ES-I3 (cell line): ENCODE measurements around the gene GPR183.
"Not testable (repeated sequence)": the region's sequence is repeated elsewhere in the genome, so short reads cannot be mapped to it uniquely, and the experiment has no call there.

Experiments
- H3K36me3 ChIP-seq: 2 replicates; pipeline ENCODE4 v1.6.1; 2013; ENCODE audit warnings: mild to moderate bottlenecking, low read length, control low read depth, moderate library complexity; ENCODE audit not compliant: insufficient read depth
- H3K4me1 ChIP-seq: 2 replicates; pipeline ENCODE4 v1.6.1; 2013; ENCODE audit warnings: mild to moderate bottlenecking, control low read depth, low read length; ENCODE audit not compliant: insufficient read depth
- H3K9ac ChIP-seq: 2 replicates; pipeline ENCODE4 v1.6.1; 2013; ENCODE audit warnings: low read depth, mild to moderate bottlenecking, low read length, moderate library complexity
- H3K9me3 ChIP-seq: 2 replicates; pipeline ENCODE4 v1.6.1; 2013; ENCODE audit warnings: mild to moderate bottlenecking, low read length, moderate library complexity; ENCODE audit not compliant: control insufficient read depth, insufficient read depth

Gene GPR183

GRCh38 chr13:99256283-99256682 is 50.9 kb downstream of the GPR183 start:
- H3K4me1 ChIP-seq, result peaks cover 8% of the 10 kb centered on the region
- H3K9ac ChIP-seq, result no peak overlapping the region
- peaks cover 4% of the 10 kb centered on the region; the same call in 1 of the 2 replicates for H3K36me3 ChIP-seq
- no peaks in the 10 kb centered on the region for H3K9me3 ChIP-seq

GRCh38 chr13:99255271-99255670 is 51.9 kb downstream of the GPR183 start:
- H3K4me1 ChIP-seq, result peaks cover 13% of the 10 kb centered on the region
- peaks cover 4% of the 10 kb centered on the region; the same call in 1 of the 2 replicates for H3K36me3 ChIP-seq
- H3K9ac ChIP-seq, result no peak overlapping the region
- no peaks in the 10 kb centered on the region for H3K9me3 ChIP-seq

GRCh38 chr13:99254830-99255229 is 52.4 kb downstream of the GPR183 start:
- H3K36me3 ChIP-seq, result peaks cover 4% of the 10 kb centered on the region; the same call in 1 of the 2 replicates
- H3K4me1 ChIP-seq, result peaks cover 15% of the 10 kb centered on the region
- no peaks in the 10 kb centered on the region for H3K9me3 ChIP-seq
- H3K9ac ChIP-seq, result no peak overlapping the region

- peaks cover 15% of the 10 kb centered on the region for H3K4me1 ChIP-seq
- peaks cover 4% of the 10 kb centered on the region for H3K36me3 ChIP-seq
- no peaks in the 10 kb centered on the region for H3K9me3 ChIP-seq
- H3K9ac ChIP-seq, result no peak overlapping the region
Observed at GRCh38 chr13:99251921-99252320, 55.3 kb downstream of the GPR183 start.

GRCh38 chr13:99250982-99251825 is 56.0 kb downstream of the GPR183 start:
- Histone ChIP-seq H3K36me3 (peaks cover 4% of the 10 kb centered on the region), H3K9me3 (no peaks in the 10 kb centered on the region)

GRCh38 chr13:99249606-99250005 is 57.6 kb downstream of the GPR183 start:
- not testable (repeated sequence) for H3K9ac ChIP-seq, H3K9me3 ChIP-seq, H3K36me3 ChIP-seq
- peaks cover 15% of the 10 kb centered on the region for H3K4me1 ChIP-seq

More at GRCh38 chr13:99250982-99251825, 56.0 kb downstream of the GPR183 start:
- Histone ChIP-seq H3K9ac (no peak overlapping the region), H3K4me1 (peaks cover 15% of the 10 kb centered on the region)

GRCh38 chr13:99249178-99249577 is 58.0 kb downstream of the GPR183 start:
- not testable (repeated sequence) for H3K9ac ChIP-seq, H3K9me3 ChIP-seq, H3K36me3 ChIP-seq
- peaks cover 15% of the 10 kb centered on the region for H3K4me1 ChIP-seq

GRCh38 chr13:99246100-99246499 is 61.1 kb downstream of the GPR183 start:
- Histone ChIP-seq H3K36me3 (no peaks in the 10 kb centered on the region; the same call in 1 of the 2 replicates), H3K4me1 (0 out of 2 replicates have a peak, but pooled peaks cover 6% of the 10 kb centered on the region), H3K9me3 (no peaks in the 10 kb centered on the region), H3K9ac (no peak overlapping the region)
